Measurements from ENCODE around the gene CAV3.

- TF ChIP-seq EZH2phosphoT487 (IDR thresholded peaks at IDR 0.05; ENCODE audit: borderline replicate concordance, low read length) (no peak), CTCF (conservative IDR thresholded peaks at IDR 0.05; ENCODE audit: low read depth, low read length) (no peak), EZH2 (IDR thresholded peaks at IDR 0.05; ENCODE audit: low read length, unreplicated experiment) (no peak)
Observed at GRCh38 chr3:8727605-8728512, 5.7 kb upstream of the CAV3 start.
